ENCODE results near the gene ACR.
"Not testable (repeated sequence)": the region's sequence is repeated elsewhere in the genome, so short reads cannot be mapped to it uniquely, and the experiment has no call there.

Gene ACR

DNA sequence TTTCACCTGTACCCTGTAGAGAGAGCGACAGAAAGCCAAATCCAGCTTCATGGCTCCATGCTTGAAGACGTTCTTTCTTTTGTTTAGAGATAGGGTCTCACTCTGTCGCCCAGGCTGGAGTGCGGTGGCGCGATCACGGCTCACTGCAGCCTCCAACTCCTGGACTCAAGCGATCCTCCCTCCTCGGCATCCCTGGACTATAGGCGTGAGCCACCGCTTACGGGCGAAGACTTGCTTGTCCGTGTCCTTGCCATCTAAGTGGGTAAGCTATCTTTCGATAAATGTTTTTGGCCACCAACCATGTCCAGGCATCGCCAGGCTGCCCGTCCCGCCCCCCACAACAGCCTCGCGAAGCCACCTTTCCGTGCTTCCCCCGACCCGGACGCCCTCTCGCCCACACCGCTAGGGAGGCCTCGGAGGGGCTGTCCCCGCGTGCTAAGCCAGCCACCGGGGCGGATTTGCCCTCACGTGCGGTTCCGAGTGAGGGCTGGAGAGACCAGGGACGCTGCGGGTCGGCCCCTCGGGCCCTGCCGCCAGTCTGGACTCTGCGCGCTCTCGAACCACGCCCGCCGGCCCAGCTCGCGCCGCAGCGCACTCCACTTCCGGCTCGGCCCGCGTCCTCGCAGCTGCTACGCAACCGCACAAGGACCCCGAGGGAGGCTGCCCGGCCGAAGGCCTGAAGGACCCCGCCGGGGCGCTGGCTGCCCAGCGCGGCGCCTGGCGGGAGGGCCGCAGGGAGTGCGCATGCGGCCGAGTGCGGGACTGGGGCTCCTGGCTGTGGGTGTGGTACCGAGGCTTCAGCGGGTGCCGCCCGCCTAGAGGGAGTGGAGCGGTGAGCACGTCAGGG is 45.3 kb downstream of the ACR start, which contains the start of gene RABL2B:
TSS of gene RABL2B (minus strand) at position 604 of the 847 bp plus-strand sequence. CDS start 1,342 bp downstream, outside the sequence.
- peak; percentile 90 for DNase-seq

DNA sequence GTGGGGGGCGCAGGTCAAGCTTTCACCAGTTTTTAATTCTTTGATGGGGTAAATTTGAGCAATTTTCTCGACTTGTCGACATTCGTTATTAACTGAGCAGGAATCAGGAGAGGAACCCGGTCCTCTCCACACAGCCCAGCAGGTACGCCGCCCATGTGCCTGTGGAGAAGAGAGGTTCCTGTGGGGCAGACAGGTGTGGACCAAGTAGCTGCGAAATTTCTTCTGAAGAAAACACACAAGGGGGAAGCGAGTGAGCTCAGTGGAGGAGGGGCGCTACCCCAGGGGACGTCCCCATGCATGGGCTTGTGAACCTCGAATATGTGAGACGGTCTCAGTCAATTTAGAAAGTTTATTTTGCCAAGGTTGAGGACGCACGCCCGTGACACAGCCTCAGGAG is 45.9 kb downstream of the ACR start:
- DNase-seq, result peak; percentile 21

DNA sequence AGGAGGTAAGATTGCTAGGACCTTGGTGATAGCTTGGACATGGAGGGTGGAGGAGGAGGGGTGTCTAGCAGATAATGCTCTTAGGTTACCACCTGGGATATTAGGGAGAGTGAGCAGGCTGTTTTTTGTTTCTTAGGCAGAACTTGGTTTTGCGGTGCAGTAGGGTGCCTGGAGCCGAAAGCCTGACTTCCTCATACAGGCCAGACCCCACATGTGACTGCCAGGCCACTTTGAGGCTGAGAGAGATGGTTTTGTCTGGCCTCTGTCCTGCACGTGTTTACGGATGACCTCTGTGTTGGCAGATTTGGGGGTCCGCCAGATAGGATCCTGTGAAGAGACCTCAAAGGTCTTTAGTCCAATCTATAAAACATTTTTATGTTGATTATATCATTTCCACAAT is 47.3 kb downstream of the ACR start:
- DNase-seq, result not testable (repeated sequence)

DNA sequence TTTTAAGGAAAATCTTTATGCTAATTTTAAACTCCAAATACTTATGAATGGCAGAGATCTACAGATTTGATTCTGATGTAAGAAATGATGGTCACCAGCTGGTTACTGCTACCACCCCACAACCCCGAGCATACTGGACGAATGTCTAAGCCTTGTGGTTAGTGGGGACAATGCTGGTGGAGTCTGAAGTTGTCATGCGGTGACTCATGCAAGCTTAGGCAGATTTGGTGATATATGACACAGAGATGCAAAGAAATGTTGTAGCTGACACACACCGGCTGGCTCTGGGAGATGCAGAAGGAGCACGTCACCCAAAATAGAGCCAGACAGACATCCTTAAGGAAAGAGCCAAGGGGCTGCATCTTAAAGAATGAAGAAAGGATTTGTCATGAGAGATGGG is 48.9 kb downstream of the ACR start:
- DNase-seq, result not testable (repeated sequence)
